Measurements from ENCODE around the gene BSCL2. TPM values are rescaled to one million over a fixed set of nuclear protein-coding genes. Genes with fewer than 3 reads are reported as not detected.

BSCL2 gene
- total and polyA plus RNA-seq, 2 of the 13 experiments (the other 11 are each of a cell fraction or from before 2014, with no cell fraction given), result 19.5 to 21.1 TPM

DNA sequence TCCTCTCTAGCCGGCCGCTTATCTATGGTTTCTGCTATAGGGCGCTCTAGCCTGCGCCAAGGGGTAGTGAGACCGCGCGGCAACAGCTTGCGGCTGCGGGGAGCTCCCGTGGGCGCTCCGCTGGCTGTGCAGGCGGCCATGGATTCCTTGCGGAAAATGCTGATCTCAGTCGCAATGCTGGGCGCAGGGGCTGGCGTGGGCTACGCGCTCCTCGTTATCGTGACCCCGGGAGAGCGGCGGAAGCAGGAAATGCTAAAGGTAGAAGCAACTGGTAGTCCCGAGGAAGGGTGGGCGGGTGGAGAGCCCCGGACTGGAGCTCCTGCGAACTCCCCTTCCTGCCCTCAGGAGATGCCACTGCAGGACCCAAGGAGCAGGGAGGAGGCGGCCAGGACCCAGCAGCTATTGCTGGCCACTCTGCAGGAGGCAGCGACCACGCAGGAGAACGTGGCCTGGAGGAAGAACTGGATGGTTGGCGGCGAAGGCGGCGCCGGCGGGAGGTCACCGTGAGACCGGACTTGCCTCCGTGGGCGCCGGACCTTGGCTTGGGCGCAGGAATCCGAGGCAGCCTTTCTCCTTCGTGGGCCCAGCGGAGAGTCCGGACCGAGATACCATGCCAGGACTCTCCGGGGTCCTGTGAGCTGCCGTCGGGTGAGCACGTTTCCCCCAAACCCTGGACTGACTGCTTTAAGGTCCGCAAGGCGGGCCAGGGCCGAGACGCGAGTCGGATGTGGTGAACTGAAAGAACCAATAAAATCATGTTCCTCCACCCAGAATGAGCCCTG lies 35.4 kb downstream of the BSCL2 start, which contains the start of the genes LBHD1 and UQCC3 (continued):
- TF ChIP-seq, protein P1, sequence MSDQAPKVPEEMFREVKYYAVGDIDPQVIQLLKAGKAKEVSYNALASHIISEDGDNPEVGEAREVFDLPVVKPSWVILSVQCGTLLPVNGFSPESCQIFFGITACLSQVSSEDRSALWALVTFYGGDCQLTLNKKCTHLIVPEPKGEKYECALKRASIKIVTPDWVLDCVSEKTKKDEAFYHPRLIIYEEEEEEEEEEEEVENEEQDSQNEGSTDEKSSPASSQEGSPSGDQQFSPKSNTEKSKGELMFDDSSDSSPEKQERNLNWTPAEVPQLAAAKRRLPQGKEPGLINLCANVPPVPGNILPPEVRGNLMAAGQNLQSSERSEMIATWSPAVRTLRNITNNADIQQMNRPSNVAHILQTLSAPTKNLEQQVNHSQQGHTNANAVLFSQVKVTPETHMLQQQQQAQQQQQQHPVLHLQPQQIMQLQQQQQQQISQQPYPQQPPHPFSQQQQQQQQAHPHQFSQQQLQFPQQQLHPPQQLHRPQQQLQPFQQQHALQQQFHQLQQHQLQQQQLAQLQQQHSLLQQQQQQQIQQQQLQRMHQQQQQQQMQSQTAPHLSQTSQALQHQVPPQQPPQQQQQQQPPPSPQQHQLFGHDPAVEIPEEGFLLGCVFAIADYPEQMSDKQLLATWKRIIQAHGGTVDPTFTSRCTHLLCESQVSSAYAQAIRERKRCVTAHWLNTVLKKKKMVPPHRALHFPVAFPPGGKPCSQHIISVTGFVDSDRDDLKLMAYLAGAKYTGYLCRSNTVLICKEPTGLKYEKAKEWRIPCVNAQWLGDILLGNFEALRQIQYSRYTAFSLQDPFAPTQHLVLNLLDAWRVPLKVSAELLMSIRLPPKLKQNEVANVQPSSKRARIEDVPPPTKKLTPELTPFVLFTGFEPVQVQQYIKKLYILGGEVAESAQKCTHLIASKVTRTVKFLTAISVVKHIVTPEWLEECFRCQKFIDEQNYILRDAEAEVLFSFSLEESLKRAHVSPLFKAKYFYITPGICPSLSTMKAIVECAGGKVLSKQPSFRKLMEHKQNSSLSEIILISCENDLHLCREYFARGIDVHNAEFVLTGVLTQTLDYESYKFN (CRISPR knock-in tag; conservative IDR thresholded peaks at IDR 0.05), result no peak; the same call in 1 of the 2 replicates
- TF ChIP-seq ARNT (IDR thresholded peaks at IDR 0.05), result no peak
- no peak for TF ChIP-seq ZNF678 (CRISPR knock-in tag; IDR thresholded peaks at IDR 0.05)
- no peak for TF ChIP-seq GATA4 (IDR thresholded peaks at IDR 0.05; ENCODE audit: borderline replicate concordance, low read depth)
- peak; percentile 70 for TF ChIP-seq CCDC6 (CRISPR knock-in tag; IDR thresholded peaks at IDR 0.05)
- TF ChIP-seq ZNF530 (CRISPR knock-in tag; IDR thresholded peaks at IDR 0.05; ENCODE audit: low read depth), result no peak
- TF ChIP-seq, protein P2, sequence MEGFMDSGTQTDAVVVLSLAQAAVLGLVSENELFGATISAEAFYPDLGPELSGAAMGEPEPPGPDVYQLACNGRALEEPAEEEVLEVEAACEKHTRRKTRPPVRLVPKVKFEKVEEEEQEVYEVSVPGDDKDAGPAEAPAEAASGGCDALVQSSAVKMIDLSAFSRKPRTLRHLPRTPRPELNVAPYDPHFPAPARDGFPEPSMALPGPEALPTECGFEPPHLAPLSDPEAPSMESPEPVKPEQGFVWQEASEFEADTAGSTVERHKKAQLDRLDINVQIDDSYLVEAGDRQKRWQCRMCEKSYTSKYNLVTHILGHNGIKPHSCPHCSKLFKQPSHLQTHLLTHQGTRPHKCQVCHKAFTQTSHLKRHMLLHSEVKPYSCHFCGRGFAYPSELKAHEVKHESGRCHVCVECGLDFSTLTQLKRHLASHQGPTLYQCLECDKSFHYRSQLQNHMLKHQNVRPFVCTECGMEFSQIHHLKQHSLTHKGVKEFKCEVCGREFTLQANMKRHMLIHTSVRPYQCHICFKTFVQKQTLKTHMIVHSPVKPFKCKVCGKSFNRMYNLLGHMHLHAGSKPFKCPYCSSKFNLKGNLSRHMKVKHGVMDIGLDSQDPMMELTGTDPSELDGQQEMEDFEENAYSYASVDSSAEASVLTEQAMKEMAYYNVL (CRISPR knock-in tag; IDR thresholded peaks at IDR 0.05; ENCODE audit: borderline replicate concordance), result no peak
- TF ChIP-seq ZNF83 (CRISPR knock-in tag; IDR thresholded peaks at IDR 0.05; ENCODE audit: borderline replicate concordance), result peak; percentile 72; the same call in 1 of the 2 replicates
- TF ChIP-seq ZNF441 (CRISPR knock-in tag; IDR thresholded peaks at IDR 0.05; ENCODE audit: borderline replicate concordance), result peak; percentile 16; the same call in 1 of the 2 replicates
- TF ChIP-seq ZNF567 (CRISPR knock-in tag; IDR thresholded peaks at IDR 0.05; ENCODE audit: borderline replicate concordance), result peak; percentile 97
- TF ChIP-seq ZNF343 (CRISPR knock-in tag; IDR thresholded peaks at IDR 0.05), result no peak
- TF ChIP-seq SSRP1 (CRISPR knock-in tag; IDR thresholded peaks at IDR 0.05), result peak; percentile 14; the same call in 1 of the 2 replicates
- TF ChIP-seq ZFY (CRISPR knock-in tag; IDR thresholded peaks at IDR 0.05), result peak; percentile 38; the same call in 1 of the 2 replicates
- TF ChIP-seq ZNF672 (CRISPR knock-in tag; IDR thresholded peaks at IDR 0.05), result 0 out of 2 replicates have a peak, but pooled peaks have one; percentile 35
- TF ChIP-seq, protein P3, sequence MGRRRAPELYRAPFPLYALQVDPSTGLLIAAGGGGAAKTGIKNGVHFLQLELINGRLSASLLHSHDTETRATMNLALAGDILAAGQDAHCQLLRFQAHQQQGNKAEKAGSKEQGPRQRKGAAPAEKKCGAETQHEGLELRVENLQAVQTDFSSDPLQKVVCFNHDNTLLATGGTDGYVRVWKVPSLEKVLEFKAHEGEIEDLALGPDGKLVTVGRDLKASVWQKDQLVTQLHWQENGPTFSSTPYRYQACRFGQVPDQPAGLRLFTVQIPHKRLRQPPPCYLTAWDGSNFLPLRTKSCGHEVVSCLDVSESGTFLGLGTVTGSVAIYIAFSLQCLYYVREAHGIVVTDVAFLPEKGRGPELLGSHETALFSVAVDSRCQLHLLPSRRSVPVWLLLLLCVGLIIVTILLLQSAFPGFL (CRISPR knock-in tag; IDR thresholded peaks at IDR 0.05), result no peak
- TF ChIP-seq AKAP8 (CRISPR knock-in tag; IDR thresholded peaks at IDR 0.05), result peak; percentile 59; the same call in 1 of the 2 replicates
- TF ChIP-seq ZSCAN12 (CRISPR knock-in tag; IDR thresholded peaks at IDR 0.05), result no peak
- no peak for TF ChIP-seq ZNF235 (CRISPR knock-in tag; IDR thresholded peaks at IDR 0.05; ENCODE audit: borderline replicate concordance)
- peak; percentile 99 for TF ChIP-seq NAIF1 (CRISPR knock-in tag; IDR thresholded peaks at IDR 0.05; ENCODE audit: borderline replicate concordance)
- no peak for TF ChIP-seq ISX (CRISPR knock-in tag; conservative IDR thresholded peaks at IDR 0.05)
- TF ChIP-seq ZFP90 (CRISPR knock-in tag; IDR thresholded peaks at IDR 0.05; ENCODE audit: borderline replicate concordance), result no peak; the same call in 1 of the 2 replicates

Data from HepG2 (cell line).